Stimulated activated CD4-positive, alpha-beta T cell treated with anti-CD3 and anti-CD28 coated beads, Interleukin-1b, Interleukin-23, amount 100 ng/mL, for 48 hours (primary cell): ENCODE measurements around the gene VOPP1.
"Not testable (repeated sequence)": the region's sequence is repeated elsewhere in the genome, so short reads cannot be mapped to it uniquely, and the experiment has no call there.

Experiments used
- DNase-seq: peaks from one replicate; pipeline ENCODE4 v3.0.0-alpha.2; 2020

VOPP1 gene, protein sequence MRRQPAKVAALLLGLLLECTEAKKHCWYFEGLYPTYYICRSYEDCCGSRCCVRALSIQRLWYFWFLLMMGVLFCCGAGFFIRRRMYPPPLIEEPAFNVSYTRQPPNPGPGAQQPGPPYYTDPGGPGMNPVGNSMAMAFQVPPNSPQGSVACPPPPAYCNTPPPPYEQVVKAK

DNA sequence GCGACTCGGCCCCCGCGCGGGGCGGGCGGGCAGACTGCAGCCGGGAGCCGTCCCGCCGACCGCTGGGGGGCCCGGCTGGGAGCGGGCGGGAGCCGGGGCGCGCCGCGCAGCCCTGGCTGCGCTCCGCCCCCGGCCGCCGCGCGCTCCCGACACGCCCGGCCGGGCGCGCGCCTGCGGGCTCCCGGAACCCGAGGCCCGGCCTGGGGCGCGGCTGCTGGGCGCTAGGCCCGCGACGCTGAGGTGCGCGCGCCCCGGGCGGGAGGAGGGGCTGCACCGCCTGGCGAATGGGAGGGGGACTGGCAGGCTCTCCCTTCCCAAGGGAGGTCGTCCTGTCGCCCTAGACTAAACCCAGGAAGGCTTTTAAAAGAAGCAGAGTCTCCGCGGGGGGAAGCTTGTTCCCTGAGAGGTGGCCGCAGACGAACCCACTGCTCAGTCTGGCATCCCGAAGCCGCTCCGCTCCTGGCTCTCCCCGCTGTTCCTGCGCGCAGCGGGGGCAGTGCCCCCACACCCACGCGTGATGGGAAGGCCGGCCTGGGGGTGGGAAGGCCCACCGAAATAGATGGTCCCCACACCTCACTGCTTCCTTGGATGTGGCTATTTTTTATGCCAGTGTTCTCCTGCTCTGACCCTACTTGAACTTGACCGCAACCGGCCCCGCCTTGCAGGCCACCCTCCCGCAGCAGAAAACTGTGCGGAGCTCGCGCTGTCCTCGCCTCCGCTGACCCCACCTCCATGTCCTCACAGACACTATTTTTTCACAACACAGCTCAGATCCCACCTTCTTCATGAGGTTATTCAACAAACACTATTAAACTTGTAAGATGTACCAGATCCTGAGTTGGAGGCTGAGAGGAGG, at the start of gene VOPP1:
VOPP1 (minus strand) TSS at position 125 of the 856 bp plus-strand sequence. CDS start 178 bp downstream, outside the sequence.
- peak; percentile 43 for DNase-seq

DNA sequence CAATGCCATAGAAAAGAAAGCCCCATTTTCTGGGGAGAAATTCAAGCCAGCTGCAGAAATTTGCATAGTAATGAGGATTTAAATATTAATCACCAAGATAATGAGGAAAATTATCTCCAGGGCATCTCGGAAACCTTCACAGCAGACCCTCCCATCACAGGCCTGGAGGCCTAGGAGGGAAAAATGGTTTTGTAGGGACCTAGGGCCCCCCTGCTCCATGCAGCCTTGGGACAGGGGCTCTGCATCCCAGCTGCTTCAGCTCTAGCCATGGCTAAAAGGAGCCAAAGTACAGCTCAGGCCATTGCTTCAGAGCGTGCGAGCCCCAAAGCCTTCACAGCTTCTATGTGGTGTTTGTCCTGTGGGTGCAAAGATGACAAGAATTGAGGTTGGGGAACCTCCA, 46.6 kb upstream of the VOPP1 start:
- no peak for DNase-seq

DNA sequence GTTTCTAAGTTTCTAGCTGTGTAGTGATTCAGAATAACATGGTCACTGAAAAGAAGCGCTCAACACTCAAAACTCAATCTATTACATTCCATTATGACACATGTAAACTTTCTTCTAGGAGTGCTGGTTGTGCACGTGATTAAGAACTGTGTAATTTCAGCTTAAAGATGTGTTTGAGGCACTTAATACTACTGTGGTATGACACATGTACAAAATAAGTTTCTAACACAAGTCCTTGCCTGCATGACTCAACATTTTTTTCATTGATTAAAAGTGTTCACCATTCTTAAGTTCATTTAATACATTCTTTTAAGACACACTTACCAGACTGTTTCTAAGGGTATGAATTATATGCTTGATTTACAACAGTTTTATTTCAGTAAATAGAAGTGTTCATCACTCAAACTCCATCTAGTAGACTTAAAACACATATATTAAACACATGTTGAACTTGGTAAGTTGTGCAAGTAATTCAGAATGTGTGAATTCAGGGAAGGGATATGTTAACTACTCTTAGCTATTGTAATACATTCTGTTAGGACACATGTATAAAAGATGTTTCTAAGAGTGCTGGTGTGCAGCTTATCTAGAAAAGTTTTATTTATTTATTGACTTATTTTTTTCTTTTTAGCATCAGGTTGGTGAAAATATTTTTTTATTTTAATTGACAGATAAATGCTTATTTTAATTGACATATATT, 42.2 kb upstream of the VOPP1 start:
- not testable (repeated sequence) for DNase-seq

DNA sequence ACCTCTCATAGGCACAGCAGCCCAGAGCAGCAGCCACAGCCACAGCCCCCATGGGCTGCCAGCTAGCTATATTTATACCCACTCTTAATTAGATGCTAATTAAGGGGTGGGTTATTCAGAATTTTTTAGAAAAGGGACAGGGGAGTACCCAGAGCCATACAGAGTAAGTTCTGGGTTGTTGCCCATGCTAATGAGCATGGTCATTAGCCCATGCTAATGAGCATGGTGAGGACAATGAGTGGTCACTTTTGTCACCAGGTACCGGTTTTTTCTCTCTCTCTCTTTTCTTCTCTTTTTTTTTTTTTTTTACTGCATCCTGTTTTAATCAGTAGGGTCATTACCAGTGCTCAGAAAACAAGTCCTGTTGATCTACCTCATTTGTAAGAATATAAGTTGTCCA, 37.4 kb upstream of the VOPP1 start:
- not testable (repeated sequence) for DNase-seq

DNA sequence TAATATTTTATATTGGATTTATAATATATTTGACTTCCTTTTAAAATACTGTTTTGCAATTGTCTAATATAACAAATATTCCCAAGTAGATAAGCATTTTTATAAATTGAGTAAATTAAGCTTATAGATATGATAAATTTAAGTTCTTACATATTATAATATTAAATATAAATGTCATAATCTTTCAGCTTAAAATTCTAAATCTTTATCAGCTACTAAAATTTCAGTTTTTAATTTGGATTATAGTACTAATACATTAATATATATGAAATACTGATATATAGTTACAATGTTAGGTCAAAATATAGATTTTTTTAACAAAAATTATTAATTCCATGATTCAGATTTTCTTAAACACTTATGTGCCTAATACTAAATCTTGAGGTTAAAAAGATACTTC, 33.4 kb upstream of the VOPP1 start:
- DNase-seq = not testable (repeated sequence)

GRCh38 chr7:55597944-55598499, 25.7 kb upstream of the VOPP1 start:
- DNase-seq = not testable (repeated sequence)

- DNase-seq = not testable (repeated sequence)
Observed at GRCh38 chr7:55597214-55597739, 25.0 kb upstream of the VOPP1 start.

GRCh38 chr7:55595511-55595910, 23.2 kb upstream of the VOPP1 start:
- no peak for DNase-seq

- no peak for DNase-seq
Observed at GRCh38 chr7:55594870-55595269, 22.6 kb upstream of the VOPP1 start.

- DNase-seq = no peak
Observed at GRCh38 chr7:55594414-55594813, 22.1 kb upstream of the VOPP1 start.

DNA sequence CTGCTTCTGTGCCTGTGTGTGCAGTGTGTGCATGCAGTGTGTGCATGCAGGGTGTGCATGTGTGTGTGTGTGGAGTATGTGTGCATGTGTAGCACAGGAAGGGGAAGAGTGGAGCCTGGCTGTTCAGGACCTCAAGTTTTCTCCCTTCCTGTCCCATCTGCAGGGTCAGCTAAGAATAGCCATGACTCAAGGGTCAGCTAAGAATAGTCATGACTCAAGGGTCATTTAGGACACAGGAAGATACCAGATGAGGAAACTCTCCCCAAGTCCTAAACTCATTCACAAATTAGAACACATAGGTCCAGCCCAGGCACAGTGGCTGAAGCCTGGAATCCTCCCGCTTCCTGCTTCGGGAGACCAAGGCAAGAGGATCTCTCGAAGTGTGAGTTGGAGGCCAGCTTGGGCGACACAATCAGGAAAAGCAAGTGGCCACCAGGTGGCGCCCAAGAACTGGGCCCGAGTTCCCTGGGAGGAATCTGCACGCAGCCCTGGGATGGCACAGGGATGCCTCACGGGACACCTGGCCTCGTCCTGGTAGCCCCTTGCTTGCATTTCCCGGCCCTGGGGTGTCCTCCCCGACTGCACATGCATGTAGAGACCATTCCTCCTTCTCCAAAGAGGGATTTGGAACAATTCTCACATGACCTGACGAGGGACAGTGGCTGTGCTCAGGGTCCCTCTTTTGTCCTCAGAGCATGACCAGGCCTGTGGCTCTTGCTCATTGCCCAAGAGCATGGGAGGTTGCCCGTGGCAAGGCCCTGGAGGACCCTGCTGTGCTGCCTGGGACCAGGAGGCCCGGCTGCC, 21.4 kb upstream of the VOPP1 start:
- peak; percentile 67 for DNase-seq

GRCh38 chr7:55593172-55593514, 20.8 kb upstream of the VOPP1 start:
- DNase-seq = no peak

GRCh38 chr7:55592492-55592891, 20.2 kb upstream of the VOPP1 start:
- DNase-seq = no peak

GRCh38 chr7:55591282-55591931, 19.1 kb upstream of the VOPP1 start:
- DNase-seq = no peak

GRCh38 chr7:55590517-55591281, 18.4 kb upstream of the VOPP1 start:
- no peak for DNase-seq

DNA sequence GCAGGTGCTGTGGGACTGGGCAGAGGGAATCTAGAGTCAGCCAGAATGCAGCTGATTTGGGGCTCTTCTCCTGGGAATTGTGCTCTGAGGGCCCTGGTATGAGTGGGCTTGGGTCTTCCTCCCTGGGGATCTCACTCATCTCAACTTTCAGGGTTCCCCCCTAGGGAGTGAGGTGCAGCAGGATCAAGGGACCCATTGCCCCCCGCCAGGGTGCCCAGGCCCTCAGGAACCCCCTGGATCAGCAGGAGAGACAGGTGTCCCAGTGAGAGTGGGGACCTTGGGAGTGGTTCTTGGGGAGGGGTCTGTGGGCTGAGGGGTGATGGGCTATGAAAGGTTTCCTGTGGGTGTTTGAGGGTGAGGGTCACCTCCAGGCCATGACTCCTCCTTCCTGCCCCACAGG, 17.6 kb upstream of the VOPP1 start:
- DNase-seq = no peak

- no peak for DNase-seq
Observed at GRCh38 chr7:55588976-55589604, 16.8 kb upstream of the VOPP1 start.

GRCh38 chr7:55588379-55588699, 16.0 kb upstream of the VOPP1 start:
- DNase-seq = no peak

GRCh38 chr7:55587687-55588378, 15.5 kb upstream of the VOPP1 start:
- no peak for DNase-seq

- not testable (repeated sequence) for DNase-seq
Observed at GRCh38 chr7:55582656-55583055, 10.4 kb upstream of the VOPP1 start.
